ENCODE data around the gene SMYD5.

GRCh38 chr2:73174244-73174643 is 39.8 kb upstream of the SMYD5 start:
- TF ChIP-seq EP300 (IDR thresholded peaks at IDR 0.05; ENCODE audit: low read length) (no peak), ELF2 (CRISPR knock-in tag; IDR thresholded peaks at IDR 0.05) (no peak), MEF2A (IDR thresholded peaks at IDR 0.05; ENCODE audit: control insufficient read depth, low read depth, low read length) (no peak), JUND (IDR thresholded peaks at IDR 0.05; ENCODE audit: borderline replicate concordance, low read depth, low read length) (no peak), JUND (tag; IDR thresholded peaks at IDR 0.05; ENCODE audit: borderline replicate concordance, low read depth, low read length) (no peak), NFYB (IDR thresholded peaks at IDR 0.05; ENCODE audit: extremely low read depth, insufficient read length) (no peak)

All from K562 (cell line).